HG03066 (cell line): ENCODE results near the gene CLSTN1.

ENCODE experiments used
- ATAC-seq: cut with Tn5 transposase; IDR thresholded peaks from one replicate; pipeline ENCODE4 v1.9.1; 2021; ENCODE audit warnings: low read depth; ENCODE audit not compliant: unreplicated experiment

CLSTN1 gene

DNA sequence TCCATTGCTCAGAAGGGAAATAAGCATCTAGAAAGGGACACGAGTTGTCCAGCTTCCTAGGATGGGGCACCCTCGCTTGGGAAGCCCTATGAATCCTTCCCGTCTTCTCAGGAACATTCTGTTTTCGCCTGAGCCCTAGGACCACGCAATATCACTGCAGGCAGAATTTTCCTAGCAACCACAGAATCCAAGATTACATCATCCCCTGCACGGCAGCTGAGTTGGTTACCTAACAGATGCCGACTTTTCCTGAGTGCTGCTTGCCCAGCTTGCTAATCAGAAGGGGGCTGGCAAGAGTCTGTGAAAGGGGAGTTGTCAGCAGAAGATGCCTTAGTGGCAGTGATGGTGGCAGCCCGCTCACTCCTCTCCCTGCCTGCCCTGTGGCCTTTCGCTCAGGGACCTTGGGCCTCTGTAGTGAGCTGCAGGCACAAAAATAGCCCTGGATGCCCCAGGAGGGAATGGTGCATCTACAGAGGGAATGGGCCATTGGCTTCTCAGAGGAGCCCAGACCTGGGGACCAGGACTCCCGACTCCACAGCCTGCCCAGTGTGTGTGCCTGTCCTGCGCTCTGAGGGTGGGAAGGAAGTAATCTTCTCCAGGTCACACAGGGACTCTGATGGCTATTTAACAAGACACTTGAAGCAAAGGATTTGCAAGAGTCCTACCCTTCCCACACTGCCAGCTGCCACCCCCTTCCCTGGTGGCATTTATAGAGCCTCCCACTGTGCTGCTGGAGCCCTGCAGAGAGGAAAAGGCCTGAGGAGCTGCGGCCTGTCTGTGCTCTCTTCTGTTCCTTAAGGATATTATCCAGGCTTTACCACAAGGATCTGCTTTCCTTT is 28.9 kb upstream of the CLSTN1 start:
- no peak for ATAC-seq

DNA sequence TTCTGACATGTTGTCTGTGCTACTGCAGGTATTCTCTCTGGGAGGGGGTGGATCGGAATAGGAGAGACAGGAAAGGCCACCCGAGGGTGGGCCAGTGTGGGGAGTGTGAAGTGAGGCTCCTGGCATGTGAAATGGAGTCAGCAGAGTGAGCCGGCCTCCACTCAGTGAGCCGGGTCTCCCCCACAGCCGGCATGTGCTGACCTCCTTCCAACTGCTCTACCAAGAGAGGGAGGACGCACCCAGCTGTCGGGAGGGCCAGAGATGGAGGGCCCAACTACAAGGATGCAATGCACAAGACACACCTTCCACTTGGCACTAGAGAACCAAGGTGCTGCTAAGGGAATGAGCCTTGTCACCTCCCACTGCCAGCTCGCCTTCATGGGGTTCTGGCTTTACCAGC is 28.2 kb upstream of the CLSTN1 start:
- ATAC-seq: no peak

- no peak for ATAC-seq
These were observed 26.8 kb upstream of the CLSTN1 start for GRCh38 chr1:9850442-9851162.

DNA sequence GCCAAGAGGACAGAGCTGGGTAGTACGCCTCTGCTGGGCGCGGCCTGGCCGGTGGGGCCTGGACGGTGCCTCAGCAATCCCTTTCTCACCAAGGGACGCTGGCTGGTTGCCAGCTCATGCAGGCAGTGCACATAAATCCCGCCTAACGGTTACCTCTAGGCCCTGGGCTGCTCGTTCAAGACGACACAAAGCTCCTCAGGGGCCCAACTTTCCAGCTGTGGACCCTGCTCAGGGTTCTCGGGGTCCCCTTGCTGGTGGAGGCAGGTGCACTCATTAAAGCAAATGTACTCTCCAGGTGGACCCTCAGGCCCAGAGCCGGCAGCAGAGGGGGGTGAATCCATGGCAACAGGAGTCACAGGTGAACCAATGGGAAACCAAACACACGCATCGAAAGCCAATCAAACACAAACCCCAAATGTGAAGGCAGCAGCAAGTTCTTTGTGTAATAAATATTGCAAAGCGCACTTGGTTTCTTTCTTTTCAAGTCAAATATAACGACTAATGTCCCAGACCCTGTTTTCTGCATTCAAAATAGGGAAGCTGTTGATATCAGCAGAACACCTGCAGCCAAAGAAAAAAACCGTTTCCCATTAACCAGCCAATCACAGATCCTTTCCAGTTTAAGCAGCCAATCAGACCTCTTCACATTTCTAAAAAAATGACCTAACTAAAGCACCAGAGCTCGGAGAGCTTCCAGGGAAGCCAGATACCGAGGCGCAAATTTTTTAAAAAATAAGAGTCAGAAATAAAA is 26.1 kb upstream of the CLSTN1 start:
- no peak for ATAC-seq

GRCh38 chr1:9848022-9848421 is 24.3 kb upstream of the CLSTN1 start:
- no peak for ATAC-seq

- ATAC-seq: no peak
These were observed 23.5 kb upstream of the CLSTN1 start for GRCh38 chr1:9847269-9847668.

GRCh38 chr1:9846611-9847171 is 22.9 kb upstream of the CLSTN1 start:
- no peak for ATAC-seq

- ATAC-seq: no peak
These were observed 22.1 kb upstream of the CLSTN1 start for GRCh38 chr1:9845914-9846313.

GRCh38 chr1:9844756-9845155 is 21.0 kb upstream of the CLSTN1 start:
- ATAC-seq: no peak

DNA sequence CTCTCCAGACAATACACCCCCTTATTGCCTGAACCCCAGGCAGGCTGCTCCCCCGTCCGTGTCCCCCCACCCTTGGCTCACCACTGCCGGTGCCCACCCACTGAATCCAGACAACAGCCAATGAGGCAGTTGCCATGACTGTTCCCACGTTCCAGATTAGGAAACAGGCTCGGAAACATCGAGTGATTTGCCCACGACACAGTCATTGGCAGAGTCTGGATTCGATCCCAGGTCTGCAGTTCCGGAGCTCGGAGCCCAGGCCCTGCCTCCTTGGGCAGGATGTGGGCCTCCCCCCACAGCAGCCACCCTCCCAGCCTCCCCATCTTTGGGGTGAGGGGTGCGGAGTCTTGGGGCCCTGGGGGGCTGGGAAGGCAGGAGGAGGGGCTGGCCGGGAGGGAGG is 20.3 kb upstream of the CLSTN1 start:
- no peak for ATAC-seq

DNA sequence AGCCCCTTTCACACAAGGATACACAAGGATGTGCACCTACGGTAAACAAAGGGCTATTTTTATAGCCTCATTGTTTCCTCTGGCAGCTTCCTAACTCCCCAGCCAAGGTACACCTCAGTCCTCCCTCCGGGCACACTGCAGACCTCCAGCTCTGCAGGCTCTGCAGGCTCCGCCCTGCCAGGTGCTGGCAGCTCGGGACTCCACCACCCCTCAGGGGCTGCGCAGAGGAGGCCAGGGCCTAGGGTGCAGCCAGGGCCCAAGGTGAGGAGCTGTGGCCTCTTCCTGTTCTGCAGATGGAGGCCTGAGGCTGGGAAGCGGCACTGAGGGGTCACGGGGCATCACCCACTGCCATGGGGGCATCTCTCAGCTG is 19.8 kb upstream of the CLSTN1 start:
- ATAC-seq: no peak

GRCh38 chr1:9842781-9843575 is 19.2 kb upstream of the CLSTN1 start:
- ATAC-seq: no peak

- ATAC-seq: no peak
These were observed 18.4 kb upstream of the CLSTN1 start for GRCh38 chr1:9842073-9842711.

GRCh38 chr1:9841460-9841859 is 17.7 kb upstream of the CLSTN1 start:
- ATAC-seq: no peak

DNA sequence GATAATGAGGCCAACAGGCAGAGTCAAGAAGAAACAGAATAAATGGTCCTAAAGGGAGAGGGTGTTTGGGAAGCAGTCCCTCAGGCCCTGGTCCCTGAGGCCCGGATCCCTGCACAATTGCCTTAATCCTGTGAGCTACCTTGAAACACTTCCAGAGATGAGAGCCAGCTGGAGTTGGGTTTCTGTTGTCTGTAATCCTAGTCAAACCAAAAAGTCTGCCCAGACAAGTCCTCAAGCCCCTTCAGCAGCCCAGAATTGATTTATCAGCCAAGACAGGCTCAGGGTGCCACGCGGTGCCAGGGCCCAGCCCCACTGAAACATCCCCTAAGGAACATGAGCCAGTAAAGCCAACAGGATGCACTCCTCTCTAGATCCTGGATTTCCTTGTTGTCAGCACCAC is 16.4 kb upstream of the CLSTN1 start:
- ATAC-seq: no peak

DNA sequence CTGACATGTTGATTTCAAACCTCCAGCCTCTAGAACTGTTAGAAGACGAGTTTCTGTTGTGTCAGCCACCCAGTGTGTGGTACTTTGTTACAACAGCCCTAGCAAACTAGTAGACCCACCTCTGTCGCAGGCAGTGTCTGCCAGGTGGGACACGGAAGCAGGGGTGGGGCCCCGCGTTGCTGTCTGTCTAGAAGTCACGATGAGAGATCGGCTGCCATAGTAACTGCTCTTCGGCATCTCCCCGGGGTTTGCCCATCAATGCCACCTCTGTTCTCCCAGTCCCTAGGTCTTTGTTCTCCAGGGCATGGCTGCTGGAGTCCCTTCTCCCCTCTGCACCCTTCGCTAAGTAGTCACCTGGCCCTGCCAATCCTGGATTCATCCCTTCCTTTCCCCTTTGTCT is 15.2 kb upstream of the CLSTN1 start:
- no peak for ATAC-seq

DNA sequence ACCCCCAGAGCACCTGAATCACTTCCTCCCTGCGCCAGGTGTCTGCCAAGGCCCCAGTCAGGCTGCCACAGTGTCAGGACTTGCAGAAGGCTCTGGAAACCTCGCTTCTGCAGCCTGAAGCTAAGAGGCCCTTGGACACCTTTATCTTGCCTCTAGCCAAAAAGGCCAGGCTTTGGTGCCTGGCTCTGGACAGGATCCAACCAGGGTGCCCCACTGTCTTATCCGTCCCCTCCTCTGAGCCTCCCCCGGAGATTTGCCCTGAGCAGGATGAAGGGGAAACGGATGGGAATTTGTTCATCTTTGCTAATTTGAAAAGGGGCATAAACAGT is 12.8 kb upstream of the CLSTN1 start:
- ATAC-seq: no peak

GRCh38 chr1:9835758-9836631 is 12.2 kb upstream of the CLSTN1 start:
- ATAC-seq: no peak

DNA sequence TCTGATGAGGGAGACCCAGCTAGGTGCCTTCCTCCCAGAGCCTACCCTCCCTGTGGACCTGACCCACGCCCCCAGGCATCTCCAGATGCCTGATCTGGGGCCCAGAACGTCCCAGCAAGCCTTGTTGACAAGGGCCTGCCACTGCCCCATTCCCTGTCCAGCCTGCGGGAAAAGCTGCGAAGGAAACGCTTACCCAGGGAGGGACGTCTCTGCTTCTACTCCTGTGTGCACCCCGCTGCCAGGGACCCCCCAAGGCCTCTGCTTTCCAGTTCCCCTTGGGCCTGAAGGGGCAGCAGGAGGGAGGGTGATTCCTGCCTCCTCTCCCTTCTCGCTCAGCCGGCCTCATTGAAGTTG is 11.6 kb upstream of the CLSTN1 start:
- no peak for ATAC-seq
